K562 (cell line): ENCODE data around the gene OR9Q2. TPM values are rescaled to one million over a fixed set of nuclear protein-coding genes. Genes with fewer than 3 reads are reported as not detected.

Source experiments
- ATAC-seq: fragments of 200-7000 bp; cut with Tn5 transposase; 3 replicates; pipeline ENCODE4 v1.9.1; 2020; ENCODE audit warnings: moderate library complexity
- BruUV-seq: library from RNA; stranded (reverse); fragments of 400-500 nt; replicated peaks from 2 replicates; lab custom pipeline; 2021; lab: Mats Ljungman, UMichigan
- CTCF ChIA-PET: fragments of 300-600 bp; formaldehyde crosslinking; extraction: SDS; loops from one replicate; lab custom pipeline; 2021; ENCODE audit warnings: low intra/inter-chr PET ratio; lab: Yijun Ruan, JAX
- POLR2A ChIA-PET: fragments of 300-600, 350-650 bp; sonication (Branson Sonifier 250); formaldehyde crosslinking; extraction: SDS; loops from one replicate; lab custom pipeline; 2021; ENCODE audit warnings: antibody characterized with exemption, inconsistent platforms; lab: Yijun Ruan, JAX
- DNase-seq, 4 experiments: peaks; one replicate each; pipeline versions ENCODE4 v3.0.0 to v3.0.0-alpha.2; 2011 to 2018; ENCODE audit warnings: low spot score in 3 of 4, mixed read lengths in 3 of 4; ENCODE audit errors: extremely low read depth in 1 of 4
- FAIRE-seq: peaks from 2 replicates; lab custom pipeline; 2011; peaks lifted over from hg19 to GRCh38; lab: Jason Lieb, UNC
- H2AFZ ChIP-seq: 2 replicates; pipeline ENCODE4 v1.6.0; 2011; ENCODE audit warnings: low read depth, low read length, control low read depth, inconsistent platforms
- H3K27ac ChIP-seq: fragments of 200-600 bp; 3 replicates; pipeline ENCODE4 v1.8.0; 2011; ENCODE audit warnings: low read depth, mild to moderate bottlenecking, control low read depth, inconsistent platforms, low read length, moderate library complexity, mixed read lengths; ENCODE audit errors: extremely low read depth
- H3K27me3 ChIP-seq, 2 experiments: fragments of 300-600 bp in 1 of 2; 2 replicates in 1 of 2; 3 replicates in 1 of 2; pipeline versions ENCODE4 v1.6.0 to v1.8.0; 2011; ENCODE audit warnings: inconsistent platforms in 2 of 2, low read length in 2 of 2, mild to moderate bottlenecking in 1 of 2, mixed read lengths in 1 of 2, moderate library complexity in 1 of 2; ENCODE audit not compliant: control insufficient read depth in 2 of 2, insufficient read depth in 2 of 2
- H3K36me3 ChIP-seq: fragments of 300-600 bp; 3 replicates; pipeline ENCODE4 v1.8.0; 2011; ENCODE audit warnings: mild to moderate bottlenecking, low read length, inconsistent platforms; ENCODE audit not compliant: control insufficient read depth, insufficient read depth
- H3K4me1 ChIP-seq, 2 experiments: fragments of 200-600 bp in 1 of 2; replicated peaks in 1 of 2; 2 replicates in 1 of 2; 3 replicates in 1 of 2; pipeline versions ENCODE4 v1.5.1 to v1.8.0; 2011; ENCODE audit warnings: inconsistent platforms in 2 of 2, low read length in 2 of 2, mild to moderate bottlenecking in 1 of 2, mixed read lengths in 1 of 2, moderate library complexity in 1 of 2; ENCODE audit not compliant: control insufficient read depth in 2 of 2, insufficient read depth in 2 of 2
- H3K4me2 ChIP-seq: 2 replicates; pipeline ENCODE4 v1.6.1; 2011; ENCODE audit warnings: low read length, control low read depth, inconsistent platforms, mixed read lengths; ENCODE audit not compliant: insufficient read depth
- H3K4me3 ChIP-seq: fragments of 200-600 bp; sonication (generic), shearing (Covaris generic); 2 replicates; pipeline ENCODE4 v1.5.1; 2016; ENCODE audit warnings: control low read depth, inconsistent platforms
- H3K79me2 ChIP-seq: fragments of 200-600 bp; 3 replicates; pipeline ENCODE4 v1.8.0; 2011; ENCODE audit warnings: low read length, inconsistent platforms; ENCODE audit not compliant: control insufficient read depth, insufficient read depth
- H3K9ac ChIP-seq, 2 experiments: 2 replicates each; pipeline versions ENCODE4 v1.6.0 to v1.6.1; 2011; ENCODE audit warnings: low read depth in 2 of 2, low read length in 2 of 2, control low read depth in 1 of 2, inconsistent platforms in 1 of 2, mild to moderate bottlenecking in 1 of 2, mixed read lengths in 1 of 2; ENCODE audit not compliant: insufficient read depth in 1 of 2
- H3K9me1 ChIP-seq: one replicate; pipeline ENCODE4 v1.6.0; 2011; ENCODE audit warnings: inconsistent platforms, mild to moderate bottlenecking, low read length, moderate library complexity; ENCODE audit not compliant: control insufficient read depth, insufficient read depth
- H3K9me3 ChIP-seq: replicated peaks from 2 replicates; pipeline ENCODE4 v1.5.1; 2011; ENCODE audit warnings: low read depth, low read length, inconsistent platforms; ENCODE audit not compliant: control insufficient read depth, insufficient read depth
- H4K20me1 ChIP-seq: replicated peaks from 2 replicates; pipeline ENCODE4 v1.6.1; 2011; ENCODE audit warnings: low read length, inconsistent platforms, mixed read lengths; ENCODE audit not compliant: control insufficient read depth, insufficient read depth
- CREM ChIP-seq: IDR thresholded peaks from 2 replicates; pipeline ENCODE4 v1.6.1; 2014; ENCODE audit warnings: antibody characterized with exemption, low read depth
- NELFE ChIP-seq: IDR thresholded peaks from 2 replicates; pipeline ENCODE4 v1.6.1; 2011; ENCODE audit warnings: mild to moderate bottlenecking; ENCODE audit not compliant: insufficient read depth, insufficient read length
- SMAD2 ChIP-seq: fragments of 150-350 bp; IDR thresholded peaks from 2 replicates; pipeline ENCODE4 v1.6.1; 2014; ENCODE audit warnings: low read depth, mild to moderate bottlenecking, low read length
- SNIP1 ChIP-seq: fragments of 450-650 bp; IDR thresholded peaks from 2 replicates; pipeline ENCODE4 v1.7.1; 2017; ENCODE audit warnings: low read depth, mild to moderate bottlenecking
- STAT5B ChIP-seq: fragments of 250-450 bp; sonication (Bioruptor Pico); IDR thresholded peaks from 2 replicates; pipeline ENCODE4 v1.8.0; 2021; ENCODE audit warnings: mild to moderate bottlenecking, inconsistent platforms
- TOE1 ChIP-seq, 2 experiments: fragments of 450-650 bp in 1 of 2; sonication (generic) in 1 of 2; formaldehyde crosslinking in 1 of 2; IDR thresholded peaks; 2 replicates each; pipeline versions ENCODE4 v1.7.1 to v1.8.0; 2016 to 2022; ENCODE audit warnings: borderline replicate concordance in 2 of 2, mild to moderate bottlenecking in 2 of 2, antibody characterized with exemption in 1 of 2, inconsistent platforms in 1 of 2, low read depth in 1 of 2, missing genetic modification reagents in 1 of 2, moderate library complexity in 1 of 2
- WGBS: fragments of 100-300 bp; shearing (Covaris generic); methylation state at CpG from one replicate; pipeline ENCODE4 v1.1.6; 2016; ENCODE audit warnings: low coverage, mixed read lengths; ENCODE audit not compliant: insufficient coverage; ENCODE audit errors: missing lambda C conversion rate; 5-methylcytosine and 5-hydroxymethylcytosine counted together
- in situ Hi-C: fragments of 300-500 bp; cut with MboI; formaldehyde crosslinking; loops from 4 replicates; pipeline ENCODE4 v1.15.0; 2018; ENCODE audit warnings: inconsistent platforms, mixed read lengths
- intact Hi-C: fragments of 100-400 bp; cut with micrococcal nuclease; formaldehyde crosslinking; loops from 2 replicates; pipeline ENCODE4 v1.14.2; 2022
- polyA plus RNA-seq, 8 experiments: library from polyadenylated mRNA; depleted of rRNA in 4 of 8; stranded (reverse) in 5 of 8; unstranded in 3 of 8; fragments of >200 nt; fragmentation: Nextera tagmentation in 2 of 8; fragmentation: Illumina TruSeq in 1 of 8; extraction: Ambion mirVana in 2 of 8; extraction: Trizol in 1 of 8; gene quantifications; 2 replicates each; pipeline versions ENCODE4 v1.2.1 to v1.2.3, GENCODE V29; 2011 to 2014; ENCODE audit warnings: inconsistent platforms in 1 of 8, missing spikeins in 1 of 8
- total RNA-seq, 7 experiments: library from RNA; depleted of rRNA in 6 of 7; stranded (reverse); fragments of >200 nt in 6 of 7; fragmentation: Illumina TruSeq in 2 of 7; extraction: Trizol in 2 of 7; gene quantifications; 2 replicates each; pipeline versions ENCODE4 v1.2.1 to v1.2.3, GENCODE V29; 2011 to 2021; ENCODE audit warnings: low replicate concordance in 1 of 7
- TF ChIP-seq, protein P1 (sequence below): fragments of 250-450 bp; sonication (Bioruptor Pico); IDR thresholded peaks from 2 replicates; pipeline ENCODE4 v1.5.1; 2021; ENCODE audit warnings: mild to moderate bottlenecking
- TF ChIP-seq, protein P2 (sequence below): fragments of 450-650 bp; formaldehyde crosslinking; IDR thresholded peaks from 2 replicates; pipeline ENCODE4 v1.4.0; 2020; ENCODE audit warnings: mild to moderate bottlenecking

Gene OR9Q2
- total and polyA plus RNA-seq, 9 of the 15 experiments (the other 6 are each of a cell fraction or from before 2014, with no cell fraction given): not detected

DNA sequence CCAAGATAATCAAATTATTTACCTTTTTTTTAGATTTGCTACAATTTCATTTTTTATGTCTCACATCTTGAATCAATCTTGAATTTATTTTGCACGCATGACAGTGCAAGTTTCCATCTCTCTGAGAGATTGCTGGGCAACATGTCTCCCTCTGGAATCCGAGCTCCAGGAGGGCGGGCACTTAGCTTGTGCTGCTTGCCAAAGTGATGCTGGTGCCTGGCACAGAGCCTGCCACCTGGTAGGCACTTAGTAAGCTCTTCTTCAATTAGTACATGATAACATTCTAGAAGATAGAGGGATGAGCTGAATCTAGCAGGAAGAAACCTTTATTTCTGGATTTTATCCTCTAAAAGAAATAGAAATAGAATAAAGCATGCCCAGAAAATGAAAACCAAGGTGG lies 36.1 kb upstream of the OR9Q2 start:
- no peaks in the 10 kb centered on the region for H4K20me1 ChIP-seq
- no peaks in the 10 kb centered on the region for H3K27me3 ChIP-seq
- no peak overlapping the region for H3K4me2 ChIP-seq
- POLR2A ChIA-PET: interaction anchor here (1.0 kb wide), 1 partner anchor 338 kb away, joined by 3 read pairs; no protein-coding TSS in a partner anchor
- intact Hi-C loops (no loop called here), in situ Hi-C loops (no loop called here)
- no peak overlapping the region for H3K27ac ChIP-seq
- WGBS: 0% methylated on average over 3 of the region's 3 CpGs
- no peak overlapping the region for H3K9ac ChIP-seq
- no peaks in the 10 kb centered on the region for H3K4me1 ChIP-seq
- DNase-seq: no peak
- FAIRE-seq: no peak
- H3K9me1 ChIP-seq: no peaks in the 10 kb centered on the region
- no TSS peak for BruUV-seq
- no peaks in the 10 kb centered on the region for H3K36me3 ChIP-seq
- H2AFZ ChIP-seq: no peak overlapping the region
- H3K79me2 ChIP-seq: no peaks in the 10 kb centered on the region
- no peak overlapping the region for H3K4me3 ChIP-seq
- CTCF ChIA-PET: no interaction called here
- no peak for TF ChIP-seq NELFE
- no peak for TF ChIP-seq SMAD2
- TF ChIP-seq, protein P1, sequence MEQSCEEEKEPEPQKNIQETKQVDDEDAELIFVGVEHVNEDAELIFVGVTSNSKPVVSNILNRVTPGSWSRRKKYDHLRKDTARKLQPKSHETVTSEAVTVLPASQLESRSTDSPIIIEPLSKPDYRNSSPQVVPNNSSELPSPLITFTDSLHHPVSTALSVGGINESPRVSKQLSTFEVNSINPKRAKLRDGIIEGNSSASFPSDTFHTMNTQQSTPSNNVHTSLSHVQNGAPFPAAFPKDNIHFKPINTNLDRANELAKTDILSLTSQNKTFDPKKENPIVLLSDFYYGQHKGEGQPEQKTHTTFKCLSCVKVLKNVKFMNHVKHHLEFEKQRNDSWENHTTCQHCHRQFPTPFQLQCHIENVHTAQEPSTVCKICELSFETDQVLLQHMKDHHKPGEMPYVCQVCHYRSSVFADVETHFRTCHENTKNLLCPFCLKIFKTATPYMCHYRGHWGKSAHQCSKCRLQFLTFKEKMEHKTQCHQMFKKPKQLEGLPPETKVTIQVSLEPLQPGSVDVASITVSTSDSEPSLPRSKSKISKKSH (CRISPR knock-in tag): no peak
- TF ChIP-seq, protein P2, sequence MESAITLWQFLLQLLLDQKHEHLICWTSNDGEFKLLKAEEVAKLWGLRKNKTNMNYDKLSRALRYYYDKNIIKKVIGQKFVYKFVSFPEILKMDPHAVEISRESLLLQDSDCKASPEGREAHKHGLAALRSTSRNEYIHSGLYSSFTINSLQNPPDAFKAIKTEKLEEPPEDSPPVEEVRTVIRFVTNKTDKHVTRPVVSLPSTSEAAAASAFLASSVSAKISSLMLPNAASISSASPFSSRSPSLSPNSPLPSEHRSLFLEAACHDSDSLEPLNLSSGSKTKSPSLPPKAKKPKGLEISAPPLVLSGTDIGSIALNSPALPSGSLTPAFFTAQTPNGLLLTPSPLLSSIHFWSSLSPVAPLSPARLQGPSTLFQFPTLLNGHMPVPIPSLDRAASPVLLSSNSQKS: no peak
- TF ChIP-seq CREM: no peak
- TF ChIP-seq STAT5B: no peak
- TF ChIP-seq TOE1 (IDR thresholded peaks at IDR 0.05; ENCODE audit: borderline replicate concordance): no peak
- no peak for TF ChIP-seq TOE1 (CRISPR knock-in tag; IDR thresholded peaks at IDR 0.05; ENCODE audit: borderline replicate concordance, low read depth)
- no peak for TF ChIP-seq SNIP1
- H3K9me3 ChIP-seq: no peaks in the 10 kb centered on the region
- no peak for ATAC-seq
